ENCODE measurements around the gene IQCN. TPM values are rescaled to one million over a fixed set of nuclear protein-coding genes. Genes with fewer than 3 reads are reported as not detected.

IQCN gene
- total RNA-seq, 1 donor from 2014 or later: 1.6 TPM

DNA sequence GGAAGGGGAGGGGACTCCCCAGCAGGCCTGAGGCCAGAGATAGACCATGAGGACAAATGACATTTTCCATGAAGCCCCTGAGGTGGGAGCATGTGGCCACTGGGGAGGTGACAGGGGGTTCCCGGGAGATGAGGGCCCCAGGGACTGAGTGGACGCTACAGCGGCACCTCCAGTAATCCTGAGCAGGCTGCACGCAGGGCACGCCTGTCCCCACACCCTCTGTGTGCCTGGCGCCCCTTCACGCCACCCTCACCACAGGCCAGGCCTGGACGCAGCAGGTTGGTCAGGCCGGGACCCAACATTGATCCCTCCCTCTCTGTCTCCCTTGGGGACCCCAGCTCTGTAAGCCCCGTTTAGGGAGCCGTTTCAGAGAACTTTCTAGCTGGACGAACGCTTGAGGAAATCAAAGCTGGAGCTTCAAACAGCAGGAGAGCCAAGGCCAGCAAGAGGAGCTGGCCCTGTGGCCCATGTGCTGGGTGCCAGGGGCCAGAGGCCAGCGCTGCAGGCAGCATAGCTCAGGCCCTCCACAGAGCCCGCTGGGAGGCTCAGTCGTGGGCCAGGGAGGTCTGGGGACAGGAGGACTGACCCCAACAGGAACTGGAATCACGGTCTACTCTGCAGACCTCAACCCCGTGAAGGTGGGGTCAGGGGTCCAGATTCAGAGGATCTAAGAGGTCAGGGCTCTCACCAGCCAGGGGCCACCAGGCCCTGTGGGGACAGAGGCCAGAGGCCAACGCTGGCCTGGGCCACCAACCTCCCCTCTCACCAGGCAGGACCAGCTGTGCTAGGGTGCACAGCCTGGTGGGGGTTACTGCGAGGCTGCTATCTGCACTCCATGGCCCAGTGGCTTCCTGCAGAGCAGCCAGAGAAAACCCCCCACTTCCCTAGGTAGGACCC is 34.0 kb upstream of the IQCN start:
- no peaks in the 10 kb centered on the region for H3K36me3 Mint-ChIP-seq (ENCODE audit: low read depth)
- H3K4me3 Mint-ChIP-seq (ENCODE audit: unreplicated experiment): no peak overlapping the region
- H3K4me1 Mint-ChIP-seq (ENCODE audit: low read depth): peaks cover 41% of the 10 kb centered on the region
- TF ChIP-seq, protein P1, sequence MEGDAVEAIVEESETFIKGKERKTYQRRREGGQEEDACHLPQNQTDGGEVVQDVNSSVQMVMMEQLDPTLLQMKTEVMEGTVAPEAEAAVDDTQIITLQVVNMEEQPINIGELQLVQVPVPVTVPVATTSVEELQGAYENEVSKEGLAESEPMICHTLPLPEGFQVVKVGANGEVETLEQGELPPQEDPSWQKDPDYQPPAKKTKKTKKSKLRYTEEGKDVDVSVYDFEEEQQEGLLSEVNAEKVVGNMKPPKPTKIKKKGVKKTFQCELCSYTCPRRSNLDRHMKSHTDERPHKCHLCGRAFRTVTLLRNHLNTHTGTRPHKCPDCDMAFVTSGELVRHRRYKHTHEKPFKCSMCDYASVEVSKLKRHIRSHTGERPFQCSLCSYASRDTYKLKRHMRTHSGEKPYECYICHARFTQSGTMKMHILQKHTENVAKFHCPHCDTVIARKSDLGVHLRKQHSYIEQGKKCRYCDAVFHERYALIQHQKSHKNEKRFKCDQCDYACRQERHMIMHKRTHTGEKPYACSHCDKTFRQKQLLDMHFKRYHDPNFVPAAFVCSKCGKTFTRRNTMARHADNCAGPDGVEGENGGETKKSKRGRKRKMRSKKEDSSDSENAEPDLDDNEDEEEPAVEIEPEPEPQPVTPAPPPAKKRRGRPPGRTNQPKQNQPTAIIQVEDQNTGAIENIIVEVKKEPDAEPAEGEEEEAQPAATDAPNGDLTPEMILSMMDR (IDR thresholded peaks at IDR 0.05): no peak
- no peak for DNase-seq (ENCODE audit: low spot score)
- H3K27ac Mint-ChIP-seq (ENCODE audit: unreplicated experiment): no peak overlapping the region
- no peaks in the 10 kb centered on the region for H3K27me3 Mint-ChIP-seq (ENCODE audit: low read depth)
- no peaks in the 10 kb centered on the region for H3K9me3 Mint-ChIP-seq (ENCODE audit: low read depth)

DNA sequence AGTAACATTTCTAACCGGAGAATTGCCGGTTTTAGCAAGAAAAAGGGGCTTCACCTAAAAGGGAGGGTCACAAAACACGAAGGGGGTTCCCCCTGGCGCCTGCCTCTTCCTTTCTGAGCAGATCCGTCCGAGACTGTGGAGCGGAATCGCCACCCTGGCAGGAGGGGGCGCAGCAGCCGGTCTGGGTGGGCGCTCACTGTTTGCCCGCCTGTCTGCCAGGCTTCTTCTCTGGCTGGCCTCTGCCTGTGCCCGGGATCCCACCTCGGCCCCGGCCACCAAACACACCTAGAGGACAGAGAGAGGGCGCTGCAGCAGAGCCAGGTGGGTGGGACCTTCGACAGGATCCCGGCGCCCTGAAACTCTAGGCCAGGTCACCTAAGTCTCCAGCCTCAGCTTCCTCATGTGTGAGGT is 33.0 kb upstream of the IQCN start:
- Mint-ChIP-seq H3K27me3 (ENCODE audit: low read depth) (no peaks in the 10 kb centered on the region), H3K27ac (ENCODE audit: unreplicated experiment) (peak overlapping the region; percentile 68), H3K4me3 (ENCODE audit: unreplicated experiment) (no peak overlapping the region), H3K4me1 (ENCODE audit: low read depth) (peaks cover 43% of the 10 kb centered on the region), H3K36me3 (ENCODE audit: low read depth) (no peaks in the 10 kb centered on the region), H3K9me3 (ENCODE audit: low read depth) (no peaks in the 10 kb centered on the region)
- TF ChIP-seq, protein P1 (IDR thresholded peaks at IDR 0.05): no peak
- no peak for DNase-seq (ENCODE audit: low spot score)

DNA sequence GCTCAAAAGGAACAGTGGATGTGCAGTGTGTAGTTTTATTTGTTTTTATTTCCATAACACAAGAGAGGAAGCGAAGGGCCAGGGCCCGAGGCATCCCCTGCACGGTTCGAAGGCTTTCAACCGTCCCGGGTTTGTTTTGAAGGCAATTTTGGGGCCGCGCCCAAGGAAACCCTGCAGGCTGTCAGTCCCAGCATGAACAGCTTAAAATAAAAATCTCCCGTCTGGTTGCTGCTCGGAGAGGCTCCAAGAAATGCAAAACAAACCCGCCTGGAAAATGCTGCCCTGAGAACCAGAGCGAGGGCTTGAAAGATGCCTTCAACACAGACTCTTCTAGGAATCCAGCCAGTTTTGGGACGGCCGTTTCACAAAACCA is 32.6 kb upstream of the IQCN start:
- H3K36me3 Mint-ChIP-seq (ENCODE audit: low read depth): no peaks in the 10 kb centered on the region
- H3K4me1 Mint-ChIP-seq (ENCODE audit: low read depth): peaks cover 43% of the 10 kb centered on the region
- no peaks in the 10 kb centered on the region for H3K9me3 Mint-ChIP-seq (ENCODE audit: low read depth)
- DNase-seq (ENCODE audit: low spot score): no peak
- peak overlapping the region; percentile 68 for H3K27ac Mint-ChIP-seq (ENCODE audit: unreplicated experiment)
- no peaks in the 10 kb centered on the region for H3K27me3 Mint-ChIP-seq (ENCODE audit: low read depth)
- no peak overlapping the region for H3K4me3 Mint-ChIP-seq (ENCODE audit: unreplicated experiment)
- TF ChIP-seq, protein P1 (IDR thresholded peaks at IDR 0.05): no peak

DNA sequence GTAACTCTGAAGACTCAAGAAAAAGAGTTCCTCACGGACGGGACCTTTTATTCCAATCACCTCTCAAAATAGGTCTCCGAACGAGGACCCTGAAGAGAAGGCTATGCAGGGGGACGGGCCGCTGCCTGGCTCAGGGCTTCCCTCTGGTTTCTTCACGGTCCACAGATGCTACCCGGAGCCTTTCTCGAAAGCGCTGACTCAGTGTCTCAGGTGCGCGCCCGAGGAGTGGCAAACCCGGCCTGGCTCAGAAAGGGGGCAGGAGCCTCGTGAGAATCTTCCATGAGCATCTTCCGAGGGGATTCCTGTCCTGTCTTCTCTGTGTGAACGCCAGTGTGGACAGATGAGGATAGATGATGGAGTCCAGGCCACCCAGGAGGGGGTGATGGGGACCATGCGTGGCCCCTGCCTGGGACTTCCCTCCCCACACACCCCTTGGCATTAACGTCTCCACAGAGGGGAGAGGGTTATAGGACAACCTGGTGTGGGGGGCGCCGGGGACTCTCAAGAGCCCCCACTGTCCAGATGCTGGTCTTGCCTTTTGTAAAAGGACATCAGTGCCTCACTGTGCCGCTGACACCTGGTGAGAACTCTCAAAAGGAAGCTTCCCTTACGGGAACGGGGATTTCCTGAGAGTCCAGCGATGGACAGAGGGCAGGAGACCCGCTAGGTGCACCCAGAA is 32.1 kb upstream of the IQCN start:
- Mint-ChIP-seq H3K4me1 (ENCODE audit: low read depth) (peaks cover 47% of the 10 kb centered on the region), H3K36me3 (ENCODE audit: low read depth) (no peaks in the 10 kb centered on the region), H3K27me3 (ENCODE audit: low read depth) (no peaks in the 10 kb centered on the region), H3K27ac (ENCODE audit: unreplicated experiment) (peak overlapping the region; percentile 68), H3K4me3 (ENCODE audit: unreplicated experiment) (no peak overlapping the region), H3K9me3 (ENCODE audit: low read depth) (no peaks in the 10 kb centered on the region)
- TF ChIP-seq, protein P1 (IDR thresholded peaks at IDR 0.05): no peak
- DNase-seq (ENCODE audit: low spot score): no peak

DNA sequence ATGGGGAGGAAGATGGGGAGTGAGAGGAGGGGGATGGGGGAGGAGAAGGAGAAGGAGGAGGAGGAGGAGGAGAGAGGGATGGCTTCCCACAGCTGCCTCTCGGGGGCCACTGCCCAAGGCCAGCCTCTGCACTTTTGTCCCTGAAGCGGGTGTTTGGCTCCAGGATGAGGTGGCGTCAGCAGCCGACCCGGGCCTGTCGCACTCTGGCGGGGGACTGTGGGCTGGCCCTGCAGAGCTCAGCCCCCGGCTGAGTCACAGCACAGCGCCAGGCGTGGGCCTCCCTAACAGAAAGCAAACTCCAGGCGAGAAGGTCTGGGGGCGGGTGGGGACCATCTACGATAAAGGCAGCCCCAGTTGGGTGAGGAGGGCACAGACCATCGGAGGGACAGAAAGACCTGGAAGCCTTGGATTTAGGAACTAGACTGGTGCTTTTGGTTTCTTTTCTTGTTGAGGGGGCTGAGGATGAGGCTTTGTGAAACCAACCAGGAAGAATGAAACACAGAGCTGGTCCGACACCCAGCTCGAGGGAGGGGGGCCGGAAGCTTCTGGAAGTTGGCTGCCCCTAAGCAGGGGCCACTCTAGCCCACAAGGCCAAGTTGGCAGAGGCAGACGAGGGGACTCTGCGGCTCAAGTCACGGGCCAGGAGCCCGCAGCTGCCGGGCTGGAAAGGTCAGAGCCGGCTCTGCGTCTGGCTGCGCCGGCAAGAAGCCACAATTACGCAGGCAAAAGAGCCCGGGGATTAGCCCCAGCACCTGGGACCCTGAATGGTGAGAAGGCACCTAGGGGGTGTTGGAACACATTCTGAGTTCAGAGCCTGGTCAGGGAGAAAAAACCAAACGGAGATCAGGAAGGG is 30.4 kb upstream of the IQCN start:
- Mint-ChIP-seq H3K27me3 (ENCODE audit: low read depth) (no peaks in the 10 kb centered on the region), H3K36me3 (ENCODE audit: low read depth) (no peaks in the 10 kb centered on the region), H3K4me3 (ENCODE audit: unreplicated experiment) (peak overlapping the region; percentile 71), H3K27ac (ENCODE audit: unreplicated experiment) (peak overlapping the region; percentile 98), H3K4me1 (ENCODE audit: low read depth) (peaks cover 54% of the 10 kb centered on the region), H3K9me3 (ENCODE audit: low read depth) (no peaks in the 10 kb centered on the region)
- TF ChIP-seq, protein P1 (IDR thresholded peaks at IDR 0.05): peak; percentile 29
- DNase-seq (ENCODE audit: low spot score): no peak

Data from chondrocyte (in vitro differentiated cells).